Stimulated activated CD4-positive, alpha-beta T cell treated with anti-CD3 and anti-CD28 coated beads, Interleukin-15, amount 100 ng/mL, for 1 hour (primary cell): ENCODE data around the gene PPA1.
"Not testable (repeated sequence)": the region's sequence is repeated elsewhere in the genome, so short reads cannot be mapped to it uniquely, and the experiment has no call there.

ENCODE experiments used
- DNase-seq, 2 donors: peaks; one replicate each; pipeline ENCODE4 v3.0.0-alpha.2; 2020; ENCODE audit warnings: low read depth in 1 of 2, low spot score in 1 of 2

The PPA1 gene

DNA sequence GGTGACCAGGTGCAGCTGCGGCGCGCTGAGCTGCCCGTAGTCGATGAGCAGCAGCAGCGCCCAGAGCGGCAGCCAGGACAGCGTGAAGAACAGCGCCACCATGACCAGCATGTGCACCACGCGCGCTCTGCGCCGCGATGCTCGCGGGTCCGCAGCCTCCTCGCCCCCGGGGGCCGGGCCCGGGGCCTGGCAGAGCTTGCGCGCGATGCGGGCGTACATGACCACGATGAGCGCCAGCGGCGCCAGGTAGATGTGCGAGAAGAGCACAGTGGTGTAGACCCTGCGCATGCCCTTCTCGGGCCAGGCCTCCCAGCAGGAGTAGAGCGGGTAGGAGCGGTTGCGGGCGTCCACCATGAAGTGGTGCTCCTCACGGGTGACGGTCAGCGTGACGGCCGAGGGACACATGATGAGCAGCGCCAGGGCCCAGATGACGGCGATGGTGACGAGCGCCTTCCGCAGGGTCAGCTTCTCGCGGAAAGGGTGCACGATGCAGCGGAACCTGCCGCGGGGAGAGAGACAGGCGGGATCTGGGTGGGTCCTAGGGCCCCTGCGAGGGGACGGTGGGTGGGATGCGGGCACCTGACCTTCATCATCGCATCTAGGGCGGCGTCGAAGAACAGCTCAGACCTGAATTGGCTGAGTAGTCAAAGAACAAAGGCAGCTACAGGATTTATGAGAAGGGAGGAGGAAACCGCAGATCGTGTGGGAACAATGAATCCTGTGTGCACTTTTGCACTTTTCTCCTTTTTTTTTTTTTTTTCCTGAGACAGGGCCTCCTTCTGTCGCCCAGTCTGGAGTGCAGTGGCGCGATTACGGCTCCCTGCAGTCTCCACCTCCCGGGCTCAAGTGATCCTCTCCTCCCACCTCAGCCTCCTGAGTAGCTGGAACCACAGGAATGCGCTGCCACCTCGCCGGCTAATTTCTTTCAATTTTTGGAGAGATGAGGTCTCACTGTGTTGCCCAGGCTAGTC is 22.4 kb upstream of the PPA1 start:
- no peak for DNase-seq

DNA sequence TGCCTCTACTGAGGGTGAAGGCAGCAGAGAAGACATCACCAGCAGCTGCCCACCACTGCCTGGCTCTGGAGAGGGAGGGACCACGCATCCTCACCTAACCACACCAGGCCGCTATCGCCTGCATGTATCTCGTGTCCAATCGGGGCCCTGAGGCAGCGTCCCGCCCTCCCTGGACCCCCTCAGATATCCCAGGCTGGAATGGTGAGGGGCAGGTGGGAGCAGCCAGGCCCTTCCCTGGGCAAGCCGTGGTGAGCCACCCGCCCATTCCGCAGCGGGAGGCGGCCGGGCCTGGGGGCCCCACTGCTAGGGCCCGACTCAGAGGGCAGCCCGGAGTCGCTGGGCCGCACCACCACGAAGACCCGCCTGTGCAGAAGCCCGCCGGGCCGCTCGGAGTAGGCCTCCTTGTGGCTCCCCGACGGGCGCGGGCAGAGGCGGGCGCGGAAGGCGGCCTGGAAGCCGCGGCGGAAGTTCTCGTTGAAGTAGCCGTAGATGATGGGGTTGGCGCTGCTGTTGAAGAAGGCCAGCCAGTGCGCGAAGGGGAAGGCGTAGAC is 21.6 kb upstream of the PPA1 start:
- no peak for DNase-seq

DNA sequence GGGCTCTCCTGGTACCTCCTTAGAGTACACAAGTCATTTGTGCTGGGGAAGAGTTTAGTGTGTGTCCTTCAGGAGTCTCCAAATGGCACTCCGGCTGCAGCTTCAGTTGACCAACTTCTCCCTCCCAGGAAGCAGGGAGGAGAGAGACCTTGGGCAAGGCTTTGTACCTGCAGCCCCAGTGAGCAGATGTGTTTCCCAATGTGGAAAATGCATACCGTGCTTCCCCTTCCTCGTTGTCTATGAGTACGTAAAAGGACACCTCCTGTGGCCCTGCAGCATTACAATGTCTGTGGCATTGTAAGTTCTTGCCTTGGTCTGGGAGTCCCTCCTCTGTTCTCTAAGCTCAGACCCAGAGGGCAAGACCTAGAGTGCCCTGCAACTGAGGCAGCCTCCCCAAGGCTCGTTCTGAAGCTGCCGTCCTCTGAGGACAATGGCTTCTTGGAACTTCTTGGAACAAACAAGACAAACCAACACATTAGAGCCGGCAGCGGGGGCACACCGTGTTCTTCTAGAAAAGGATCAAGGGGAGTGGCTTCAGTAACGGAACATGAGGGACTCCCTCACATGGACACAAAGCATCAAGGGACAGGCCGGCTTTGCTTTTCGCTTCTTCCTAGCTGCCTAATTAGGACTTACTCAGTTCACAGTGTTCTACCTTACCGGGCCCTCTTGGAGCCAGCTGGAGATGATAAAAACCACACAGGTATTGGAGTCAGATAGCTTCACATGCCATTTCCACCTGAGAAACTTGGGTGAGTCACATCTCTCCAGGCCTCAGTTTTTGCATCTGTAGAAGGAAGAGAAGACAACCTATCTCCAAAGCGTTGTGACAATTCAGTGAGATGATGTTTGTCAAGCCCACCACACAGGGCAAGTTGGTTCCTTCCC is 20.9 kb upstream of the PPA1 start:
- DNase-seq: no peak

DNA sequence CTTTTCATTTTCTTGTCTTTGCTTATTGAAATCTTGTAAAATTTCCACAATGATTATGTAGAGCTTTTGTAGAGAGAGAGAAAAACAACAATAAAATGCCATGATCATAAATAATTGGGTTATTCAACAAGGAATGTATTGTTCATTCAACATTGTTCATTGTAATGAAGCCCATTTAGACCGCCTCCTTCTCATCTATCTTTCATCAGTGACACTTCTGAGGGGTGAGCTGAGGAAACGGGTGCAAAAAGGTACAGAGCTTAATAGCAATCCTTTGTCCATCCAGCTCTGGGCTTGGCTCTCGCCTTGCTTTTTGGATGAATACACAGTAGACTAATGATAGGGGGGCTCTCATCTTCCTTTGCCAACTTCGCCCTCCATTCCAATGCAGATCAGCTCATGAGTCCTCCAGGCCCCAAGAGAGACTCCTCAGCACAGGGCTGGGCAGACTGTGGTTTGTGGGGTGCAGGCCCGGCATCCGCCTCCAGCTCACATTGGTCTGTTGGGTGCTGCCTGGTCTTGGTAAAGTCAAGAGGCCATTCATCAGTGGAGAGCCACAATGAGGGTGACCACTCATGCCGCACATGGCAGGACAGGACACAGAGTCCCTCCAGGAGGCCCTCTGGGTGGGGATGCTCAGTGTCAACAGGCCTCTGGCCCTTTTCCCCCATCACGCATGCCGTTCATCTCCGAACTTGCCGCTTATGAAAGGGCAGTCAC is 17.9 kb upstream of the PPA1 start:
- no peak for DNase-seq

DNA sequence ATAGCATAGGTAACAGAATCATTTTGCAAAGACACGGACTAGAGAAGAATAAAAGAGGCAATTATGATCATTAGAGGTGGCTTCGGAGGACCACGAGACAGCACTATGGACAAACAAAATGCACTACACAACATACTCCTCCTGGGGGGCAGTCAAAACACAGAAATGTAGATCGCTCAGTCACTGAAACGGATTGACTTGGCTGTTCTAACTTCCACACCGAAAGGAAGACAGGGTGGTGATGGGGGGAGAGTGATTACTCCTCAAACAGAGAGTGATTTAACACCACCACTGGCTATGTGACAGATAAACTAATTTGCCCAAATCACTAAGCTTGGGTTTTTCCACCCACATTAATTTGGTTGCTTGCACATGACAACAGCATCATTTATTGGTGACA is 14.1 kb upstream of the PPA1 start:
- DNase-seq: no peak

DNA sequence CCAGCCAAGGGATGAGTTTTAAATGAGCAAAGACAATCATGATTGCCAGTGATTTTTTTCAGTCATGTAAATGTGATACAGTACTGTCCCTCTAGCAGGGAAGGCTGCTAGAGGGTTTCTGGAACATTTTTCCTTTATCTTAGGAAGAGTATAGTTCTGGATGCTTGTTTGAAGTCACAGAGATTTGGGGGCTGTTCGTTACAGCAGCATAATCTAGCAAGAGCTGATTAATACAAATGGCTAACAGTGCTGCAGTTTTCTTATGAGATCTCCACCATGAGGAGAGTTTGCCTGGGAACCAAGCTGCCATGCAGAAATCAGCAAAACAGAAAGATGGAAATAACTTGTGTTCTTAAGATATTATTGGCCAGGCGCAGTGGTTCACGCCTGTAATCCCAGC is 7.9 kb upstream of the PPA1 start:
- DNase-seq: no peak

DNA sequence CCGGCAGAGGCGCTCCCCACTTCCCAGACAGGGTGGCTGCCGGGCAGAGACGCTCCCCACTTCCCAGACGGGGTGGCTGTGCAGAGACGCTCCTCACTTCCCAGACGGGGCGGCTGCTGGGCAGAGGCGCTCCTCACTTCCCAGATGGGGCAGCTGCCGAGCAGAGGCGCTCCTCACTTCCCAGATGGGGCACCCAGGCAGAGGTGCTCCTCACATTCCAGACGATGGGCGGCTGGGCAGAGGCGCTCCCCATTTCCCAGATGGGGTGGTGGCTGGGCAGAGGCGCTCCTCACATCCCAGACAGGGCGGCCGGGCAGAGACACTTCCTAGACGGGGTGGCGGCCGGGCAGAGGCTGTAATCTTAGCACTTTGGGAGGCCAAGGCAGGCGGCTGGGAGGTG is 6.8 kb upstream of the PPA1 start:
- not testable (repeated sequence) for DNase-seq

DNA sequence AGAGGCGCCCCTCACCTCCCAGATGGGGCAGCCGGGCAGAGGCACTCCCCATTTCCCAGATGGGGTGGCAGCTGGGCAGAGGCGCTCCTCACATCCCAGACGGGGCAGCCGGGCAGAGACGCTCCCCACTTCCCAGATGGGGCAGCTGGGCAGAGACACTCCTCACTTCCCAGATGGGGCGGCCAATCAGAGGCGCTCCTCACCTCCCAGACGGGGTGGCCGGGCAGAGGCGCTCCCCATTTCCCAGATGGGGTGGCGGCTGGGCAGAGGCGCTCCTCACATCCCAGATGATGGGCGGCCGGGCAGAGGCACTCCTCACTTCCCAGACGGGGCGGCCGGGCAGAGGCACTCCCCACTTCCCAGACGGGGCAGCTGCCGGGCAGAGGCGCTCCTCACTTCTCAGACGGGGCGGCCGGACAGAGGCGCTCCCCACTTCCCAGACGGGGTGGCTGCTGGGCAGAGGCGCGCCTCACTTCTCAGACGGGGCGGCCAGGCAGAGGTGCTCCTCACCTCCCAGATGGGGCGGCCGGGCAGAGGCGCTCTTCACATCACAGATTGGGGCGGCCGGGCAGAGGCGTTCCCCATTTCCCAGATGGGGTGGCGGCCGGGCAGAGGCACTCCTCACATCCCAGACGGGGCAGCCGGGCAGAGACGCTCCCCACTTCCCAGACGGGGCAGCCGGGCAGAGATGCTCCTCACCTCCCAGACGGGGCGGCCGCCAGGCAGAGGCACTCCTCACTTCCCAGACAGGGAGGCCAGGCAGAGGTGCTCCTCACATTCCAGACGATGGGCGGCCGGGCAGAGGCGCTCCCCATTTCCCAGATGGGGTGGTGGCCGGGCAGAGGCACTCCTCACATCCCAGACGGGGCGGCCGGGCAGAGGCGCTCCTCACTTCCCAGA is 6.1 kb upstream of the PPA1 start:
- DNase-seq: not testable (repeated sequence)

DNA sequence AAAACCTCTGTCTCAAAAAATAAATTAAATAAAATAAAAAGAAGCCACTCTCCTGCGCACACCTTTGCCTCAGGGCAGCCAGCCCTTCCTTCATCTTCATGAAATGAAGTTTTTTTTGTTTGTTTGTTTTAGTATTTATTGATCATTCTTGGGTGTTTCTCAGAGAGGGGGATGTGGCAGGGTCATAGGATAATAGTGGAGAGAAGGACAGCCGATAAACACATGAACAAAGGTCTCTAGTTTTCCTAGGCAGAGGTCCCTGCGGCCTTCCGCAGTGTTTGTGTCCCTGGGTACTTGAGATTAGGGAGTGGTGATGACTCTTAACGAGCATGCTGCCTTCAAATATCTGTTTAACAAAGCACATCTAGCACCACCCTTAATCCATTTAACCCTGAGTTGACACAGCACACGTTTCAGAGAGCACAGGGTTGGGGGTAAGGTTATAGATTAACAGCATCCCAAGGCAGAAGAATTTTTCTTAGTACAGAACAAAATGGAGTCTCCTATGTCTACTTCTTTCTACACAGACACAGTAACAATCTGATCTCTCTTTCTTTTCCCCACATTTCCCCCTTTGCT is 4.8 kb upstream of the PPA1 start:
- not testable (repeated sequence) for DNase-seq

DNA sequence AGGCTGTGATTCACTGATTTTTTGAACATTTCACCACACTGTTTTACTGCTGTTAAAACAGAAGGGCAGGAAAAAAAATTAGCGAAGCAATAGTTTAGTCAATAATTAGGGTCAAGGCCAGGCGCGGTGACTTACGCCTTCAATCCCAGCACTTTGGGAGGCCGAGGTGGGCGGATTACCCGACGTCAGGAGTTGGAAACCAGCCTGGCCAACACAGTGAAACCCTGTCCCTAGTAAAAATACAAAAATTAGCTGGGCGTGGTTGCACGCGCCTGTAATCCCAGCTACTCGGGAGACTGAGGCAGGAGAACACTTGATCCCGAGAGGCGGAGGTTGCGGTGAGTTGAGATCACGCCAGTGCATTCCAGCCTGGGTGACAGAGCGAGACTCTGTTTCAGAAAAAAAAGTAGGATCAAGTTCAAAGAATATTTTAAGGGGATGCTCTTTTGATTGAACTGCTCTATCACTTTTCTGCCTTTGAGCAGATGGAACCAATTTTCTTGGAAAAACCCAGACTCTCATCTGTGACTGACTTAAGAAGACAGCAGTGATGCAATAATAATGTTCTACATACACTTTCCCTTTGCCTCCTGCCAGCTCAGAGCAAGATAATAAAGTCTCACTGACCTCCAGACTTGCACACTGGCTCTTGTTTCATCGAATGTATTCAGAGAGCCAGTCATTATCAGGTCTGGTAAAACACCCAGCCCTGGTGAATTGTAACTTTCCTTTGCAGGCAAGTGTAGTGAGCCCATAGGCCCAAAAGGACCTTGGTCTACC is 1.6 kb upstream of the PPA1 start:
- no peak for DNase-seq

DNA sequence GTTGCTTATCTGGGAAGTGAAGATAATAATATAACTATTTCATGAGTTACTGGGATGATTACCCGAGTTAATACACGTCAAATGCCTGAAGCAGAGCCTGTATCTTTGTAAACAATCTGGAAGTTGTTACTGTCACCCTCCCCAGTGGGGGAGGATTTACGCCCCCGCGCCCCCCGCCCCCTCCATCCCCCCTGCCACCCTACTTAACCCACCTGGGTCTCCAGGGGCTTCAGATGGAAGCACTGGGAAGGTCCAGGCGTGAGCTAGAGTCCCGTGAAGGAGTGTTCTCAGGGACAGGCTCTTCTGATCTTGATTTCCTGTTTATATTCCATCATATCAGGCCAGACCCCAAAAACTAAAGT is 691 bp upstream of the PPA1 start:
- DNase-seq: no peak

DNA sequence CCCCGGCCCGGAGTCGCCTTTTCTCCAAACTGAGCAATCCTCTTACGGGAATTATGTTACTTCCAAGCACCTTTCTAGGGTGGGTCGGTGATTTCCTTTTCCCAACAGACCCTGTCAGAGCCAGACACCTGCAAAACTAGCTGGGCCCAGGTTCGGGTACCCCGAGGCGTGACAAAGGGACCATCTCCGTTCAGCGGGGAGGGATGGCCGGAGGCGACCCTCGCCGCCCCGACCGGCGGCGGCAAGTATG is 445 bp downstream of the PPA1 start:
- no peak for DNase-seq

DNA sequence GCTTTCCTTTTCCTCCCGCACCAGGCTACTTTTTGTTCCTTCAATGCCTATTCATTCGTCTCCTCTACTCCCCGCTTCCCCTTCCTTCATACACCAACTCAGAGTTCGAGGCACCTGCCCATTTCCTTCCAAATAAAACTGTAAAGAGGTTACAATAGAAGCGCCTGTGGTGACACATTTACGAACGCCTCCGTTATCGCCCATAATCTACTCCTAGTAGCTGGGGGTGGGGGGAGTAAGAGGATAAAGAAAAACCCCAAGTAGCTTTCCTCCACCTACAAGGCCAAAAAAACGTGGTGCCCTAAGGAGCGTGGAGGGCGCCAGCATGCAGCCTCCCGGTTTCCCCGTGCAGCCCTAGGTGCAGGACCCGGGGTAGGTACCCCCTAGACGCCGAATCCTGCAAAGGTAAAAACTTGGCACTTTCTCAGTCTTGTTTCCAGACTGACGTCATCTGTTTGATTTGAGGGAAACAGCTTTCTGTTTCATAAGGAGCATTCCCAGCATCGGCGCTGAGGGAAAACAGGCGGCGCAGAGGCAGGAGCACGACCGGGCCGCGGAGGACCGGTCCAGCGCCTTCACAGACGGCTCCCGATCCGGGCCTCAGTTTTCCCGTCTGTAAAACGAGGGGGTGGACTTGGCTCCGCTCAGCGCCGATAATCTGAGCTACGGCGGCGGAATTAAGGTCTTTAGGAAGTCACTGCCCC is 922 bp downstream of the PPA1 start:
- DNase-seq: peak in 1 of 2 donors; percentile 28

DNA sequence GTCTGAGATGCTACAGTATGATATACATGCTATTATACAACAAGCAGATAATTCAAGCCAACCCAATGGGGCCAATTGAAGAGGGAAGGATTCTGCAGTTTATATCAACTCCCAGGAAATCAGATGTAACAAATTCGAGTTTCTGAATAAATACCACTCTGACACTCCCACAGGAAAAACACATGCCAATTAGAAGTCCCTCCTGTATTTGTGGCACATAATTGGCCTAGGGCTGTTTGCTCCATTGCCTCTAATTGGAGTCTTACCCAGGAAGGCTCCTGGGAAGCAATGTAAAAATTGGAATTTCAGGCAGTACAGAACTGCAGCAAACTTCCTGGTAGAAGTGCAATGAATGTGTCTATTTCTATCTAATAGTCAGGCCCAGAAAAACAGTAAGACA is 4.7 kb downstream of the PPA1 start:
- no peak for DNase-seq

DNA sequence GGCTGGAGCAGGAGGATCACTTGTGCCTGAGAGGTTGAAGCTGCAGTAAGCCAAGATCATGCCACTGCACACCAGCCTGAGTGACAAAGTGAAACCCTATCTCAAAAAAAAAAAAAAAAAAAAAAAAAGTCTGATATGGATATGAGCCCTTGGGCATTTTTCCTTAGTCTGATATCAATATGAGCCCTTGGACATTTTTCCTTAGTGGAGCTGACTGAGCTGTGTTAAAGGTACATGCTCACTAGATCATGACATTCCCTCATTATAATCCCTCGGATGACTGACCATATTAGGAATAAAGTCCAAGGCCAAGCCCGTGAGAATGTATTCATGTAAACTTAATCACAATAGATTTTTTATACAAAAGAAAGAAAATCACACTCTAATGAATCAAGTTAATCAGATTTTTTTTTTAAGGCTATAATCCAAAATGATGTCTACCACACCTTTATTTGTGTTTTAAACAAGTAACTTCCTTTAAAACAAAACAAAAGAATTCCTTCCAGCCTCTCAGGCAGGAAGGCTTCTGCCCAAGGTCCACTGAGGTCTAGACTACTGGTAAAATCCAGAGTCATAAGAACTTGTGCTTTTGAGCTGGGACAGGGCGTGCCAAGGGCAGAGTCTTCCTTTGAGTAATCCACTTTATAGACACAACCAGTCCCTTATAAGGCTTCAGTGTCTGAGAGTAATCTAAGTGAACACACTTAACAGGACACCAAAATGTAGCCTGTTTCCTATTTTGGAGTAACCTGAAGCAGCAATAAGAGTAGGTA is 5.5 kb downstream of the PPA1 start:
- no peak for DNase-seq

DNA sequence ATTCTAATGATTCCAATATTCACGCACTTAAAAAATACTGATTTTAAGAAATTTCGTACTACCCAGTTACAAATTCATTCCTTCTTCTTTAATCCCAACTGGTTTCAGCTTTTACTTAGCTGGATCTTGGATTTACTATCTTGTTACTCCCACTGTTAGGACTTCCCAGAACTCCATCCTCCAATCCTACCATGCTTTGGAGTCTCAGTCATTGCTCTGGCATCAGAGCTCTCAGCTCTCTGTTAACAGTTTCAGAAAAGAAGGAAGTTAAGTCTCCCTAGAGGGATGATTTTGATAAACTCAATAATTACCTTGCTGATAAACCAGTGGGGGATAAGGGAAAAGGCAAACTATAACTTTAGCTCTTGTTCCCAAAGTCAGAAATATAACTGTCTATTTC is 9.5 kb downstream of the PPA1 start:
- no peak for DNase-seq

DNA sequence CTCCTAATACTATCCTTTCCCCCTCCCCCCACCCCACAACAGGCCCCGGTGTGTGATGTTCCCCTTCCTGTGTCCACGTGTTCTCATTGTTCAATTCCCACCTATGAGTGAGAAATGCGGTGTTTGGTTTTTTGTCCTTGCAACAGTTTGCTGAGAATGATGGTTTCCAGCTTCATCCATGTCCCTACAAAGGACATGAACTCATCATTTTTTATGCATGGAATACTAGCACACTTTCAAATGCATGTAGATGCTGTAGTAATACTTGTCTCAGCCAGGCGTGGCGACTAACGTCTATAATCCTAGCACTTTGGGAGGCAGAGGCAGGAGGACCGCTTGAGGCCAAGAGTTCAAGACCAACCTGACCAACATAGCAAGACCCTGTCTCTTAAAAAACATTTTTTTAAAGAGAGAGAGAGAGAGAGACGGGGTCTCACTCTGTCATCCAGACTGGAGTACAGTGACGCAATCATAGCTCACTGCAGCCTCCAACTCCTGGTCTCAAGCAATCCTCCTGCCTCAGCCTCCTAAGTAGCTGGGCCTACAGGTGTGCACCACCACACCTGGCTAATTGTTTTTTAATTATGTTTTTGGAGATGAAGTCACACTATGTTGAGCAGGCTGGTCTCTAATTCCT is 10.3 kb downstream of the PPA1 start:
- DNase-seq: not testable (repeated sequence)
